Measurements from ENCODE around the gene TPX2.
A peak's percentile ranks its signal among the peaks of the same experiment; 100 is the strongest.

TPX2 gene

DNA sequence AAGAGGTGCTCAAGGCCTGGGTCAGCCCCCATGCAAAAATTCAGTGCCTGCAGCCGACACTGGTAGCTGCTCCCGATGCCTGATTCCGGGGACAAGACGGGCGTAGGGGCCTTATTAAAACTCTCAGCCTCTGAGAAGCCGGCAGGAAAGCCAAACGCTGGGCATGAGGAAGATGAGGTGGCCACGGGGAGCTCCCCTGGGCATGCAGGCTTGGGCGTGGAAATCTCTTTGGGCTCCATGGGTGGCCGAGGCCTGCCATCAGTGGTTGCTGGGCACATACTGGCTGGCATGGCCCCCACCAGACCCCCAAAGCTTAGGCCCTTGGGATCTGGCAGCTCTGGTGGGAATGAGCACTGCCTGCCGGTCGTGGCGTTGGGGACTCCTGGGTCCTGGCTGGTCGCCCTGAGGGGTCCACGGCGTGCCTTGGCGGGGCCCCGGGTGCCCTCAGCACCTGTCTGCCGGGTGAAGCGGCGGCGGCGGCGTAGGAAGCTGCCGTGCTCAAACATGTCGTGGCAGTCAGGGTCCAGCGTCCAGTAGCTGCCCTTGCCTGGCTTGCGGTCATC lies 105.7 kb downstream of the TPX2 start:
- H3K4me3 ChIP-seq (ENCODE audit: low read depth, low read length), result peak overlapping the region; percentile 46
- H3K36me3 ChIP-seq (replicated peaks), result no peaks in the 10 kb centered on the region
- in situ Hi-C loops (cut with HindIII; ENCODE audit: low pct_ligation_motif_present, low sequenced_read_pairs), result no loop called here
- no peak for DNase-seq
- peaks cover under 1% of the 10 kb centered on the region for H3K27me3 ChIP-seq (replicated peaks)
- H3K27ac ChIP-seq, result peak overlapping the region; percentile 99
- TF ChIP-seq, protein P1, sequence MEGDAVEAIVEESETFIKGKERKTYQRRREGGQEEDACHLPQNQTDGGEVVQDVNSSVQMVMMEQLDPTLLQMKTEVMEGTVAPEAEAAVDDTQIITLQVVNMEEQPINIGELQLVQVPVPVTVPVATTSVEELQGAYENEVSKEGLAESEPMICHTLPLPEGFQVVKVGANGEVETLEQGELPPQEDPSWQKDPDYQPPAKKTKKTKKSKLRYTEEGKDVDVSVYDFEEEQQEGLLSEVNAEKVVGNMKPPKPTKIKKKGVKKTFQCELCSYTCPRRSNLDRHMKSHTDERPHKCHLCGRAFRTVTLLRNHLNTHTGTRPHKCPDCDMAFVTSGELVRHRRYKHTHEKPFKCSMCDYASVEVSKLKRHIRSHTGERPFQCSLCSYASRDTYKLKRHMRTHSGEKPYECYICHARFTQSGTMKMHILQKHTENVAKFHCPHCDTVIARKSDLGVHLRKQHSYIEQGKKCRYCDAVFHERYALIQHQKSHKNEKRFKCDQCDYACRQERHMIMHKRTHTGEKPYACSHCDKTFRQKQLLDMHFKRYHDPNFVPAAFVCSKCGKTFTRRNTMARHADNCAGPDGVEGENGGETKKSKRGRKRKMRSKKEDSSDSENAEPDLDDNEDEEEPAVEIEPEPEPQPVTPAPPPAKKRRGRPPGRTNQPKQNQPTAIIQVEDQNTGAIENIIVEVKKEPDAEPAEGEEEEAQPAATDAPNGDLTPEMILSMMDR (IDR thresholded peaks at IDR 0.05; ENCODE audit: low read depth, low read length, missing control alignments), result no peak

- Histone ChIP-seq H3K4me3 (ENCODE audit: low read depth, low read length) (peak within 1 kb of the TSS; percentile 46), H3K36me3 (replicated peaks) (no peaks in the 10 kb centered on the region), H3K27ac (peak within 1 kb of the TSS; percentile 99), H3K27me3 (replicated peaks) (peaks cover 3% of the 10 kb centered on the region)
- in situ Hi-C loops (cut with HindIII; ENCODE audit: low pct_ligation_motif_present, low sequenced_read_pairs), result no loop called here
- TF ChIP-seq, protein P1 (IDR thresholded peaks at IDR 0.05; ENCODE audit: low read depth, low read length, missing control alignments), result no peak
- DNase-seq, result peak; percentile 51
These were observed 106.3 kb downstream of the TPX2 start, which contains the start of gene FOXS1 for GRCh38 chr20:31845300-31845863. Gene FOXS1 (minus strand): TSS chr20:31845604. CDS start chr20:31845542, 62 bp downstream.

DNA sequence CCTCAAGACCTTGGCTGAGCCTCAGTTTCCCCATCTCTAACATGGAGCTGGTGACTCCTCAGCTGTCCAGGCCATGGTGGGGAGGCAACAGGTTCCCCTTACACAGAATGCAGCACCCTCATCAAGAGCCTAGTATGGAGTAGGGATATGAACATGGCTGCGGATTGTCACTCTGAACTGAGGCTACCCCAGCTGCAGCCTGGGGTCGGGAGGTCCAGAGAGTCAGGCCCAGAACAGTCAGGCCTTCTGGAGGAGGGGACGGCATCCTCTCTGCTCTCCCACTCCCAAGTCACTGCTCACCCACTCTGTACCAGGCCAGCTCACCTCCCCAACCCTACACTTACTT lies 107.7 kb downstream of the TPX2 start:
- Histone ChIP-seq H3K4me3 (ENCODE audit: low read depth, low read length) (no peak overlapping the region), H3K27ac (no peak overlapping the region), H3K36me3 (replicated peaks) (no peaks in the 10 kb centered on the region), H3K27me3 (replicated peaks) (peaks cover 5% of the 10 kb centered on the region)
- in situ Hi-C loops (cut with HindIII; ENCODE audit: low pct_ligation_motif_present, low sequenced_read_pairs), result no loop called here
- TF ChIP-seq, protein P1 (IDR thresholded peaks at IDR 0.05; ENCODE audit: low read depth, low read length, missing control alignments), result no peak
- no peak for DNase-seq

- in situ Hi-C loops (cut with HindIII; ENCODE audit: low pct_ligation_motif_present, low sequenced_read_pairs), result no loop called here
- no peak for DNase-seq
- no peak overlapping the region for H3K4me3 ChIP-seq (ENCODE audit: low read depth, low read length)
- H3K27ac ChIP-seq, result no peak overlapping the region
- TF ChIP-seq, protein P1 (IDR thresholded peaks at IDR 0.05; ENCODE audit: low read depth, low read length, missing control alignments), result no peak
- H3K27me3 ChIP-seq (replicated peaks), result peaks cover 5% of the 10 kb centered on the region
- no peaks in the 10 kb centered on the region for H3K36me3 ChIP-seq (replicated peaks)
These were observed 109.3 kb downstream of the TPX2 start for GRCh38 chr20:31848088-31848999.

- H3K36me3 ChIP-seq (replicated peaks), result no peaks in the 10 kb centered on the region
- H3K27me3 ChIP-seq (replicated peaks), result peaks cover 5% of the 10 kb centered on the region
- H3K27ac ChIP-seq, result no peak overlapping the region
- TF ChIP-seq, protein P1 (IDR thresholded peaks at IDR 0.05; ENCODE audit: low read depth, low read length, missing control alignments), result no peak
- no peak overlapping the region for H3K4me3 ChIP-seq (ENCODE audit: low read depth, low read length)
- DNase-seq, result no peak
- in situ Hi-C loops (cut with HindIII; ENCODE audit: low pct_ligation_motif_present, low sequenced_read_pairs), result no loop called here
These were observed 110.3 kb downstream of the TPX2 start for GRCh38 chr20:31849306-31849930.

Measured in brain microvascular endothelial cell (primary cell).